GM19043 (cell line): ENCODE data around the gene PDE10A.
A peak's percentile ranks its signal among the peaks of the same experiment; 100 is the strongest.
"Not testable (repeated sequence)": the region's sequence is repeated elsewhere in the genome, so short reads cannot be mapped to it uniquely, and the experiment has no call there.

Experiments used
- ATAC-seq: cut with Tn5 transposase; IDR thresholded peaks from one replicate; pipeline ENCODE4 v1.9.1; 2021; ENCODE audit warnings: low read depth; ENCODE audit not compliant: unreplicated experiment

PDE10A gene

DNA sequence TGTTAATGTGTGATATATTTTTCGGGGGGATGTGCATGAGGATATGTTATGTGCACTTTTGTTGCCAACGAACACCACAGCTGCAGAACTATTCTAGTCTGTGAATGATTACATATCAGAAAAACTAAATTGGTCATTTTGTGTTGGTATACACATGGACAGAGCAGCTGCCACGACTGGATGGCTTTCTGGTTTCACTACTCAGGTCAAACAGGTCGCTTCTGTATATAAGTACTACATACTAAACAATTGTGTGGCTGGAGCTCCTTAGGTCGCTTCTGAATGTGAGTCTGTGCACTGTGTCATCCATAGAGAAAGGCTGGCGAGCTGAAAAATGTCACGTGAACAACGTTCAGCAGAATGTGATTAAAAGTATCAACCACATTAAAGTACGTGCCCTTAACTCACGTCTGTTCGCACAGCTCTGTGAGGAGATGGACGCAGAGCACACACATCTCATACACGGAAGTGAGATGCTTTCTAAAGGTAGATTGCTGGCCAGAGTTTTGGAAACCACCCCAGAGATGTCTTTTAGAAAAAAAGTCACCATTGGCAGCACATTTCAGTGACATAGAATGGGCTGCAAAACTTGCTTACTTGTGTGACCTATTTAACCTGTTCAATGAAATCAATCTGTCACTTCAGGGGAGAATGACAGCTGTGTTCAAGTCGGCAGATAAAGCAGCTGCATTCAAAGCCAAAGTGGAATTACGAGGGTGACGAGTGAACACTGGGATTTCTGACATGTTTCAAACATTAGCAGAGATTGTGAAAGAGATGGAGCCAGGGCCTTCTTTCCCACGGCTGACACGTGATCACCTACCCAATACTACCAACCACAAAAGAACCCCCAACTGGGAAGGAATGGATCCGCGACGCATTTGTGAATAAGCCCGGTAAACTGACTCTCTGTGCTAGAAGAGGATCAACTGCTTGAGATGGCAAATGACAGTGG, 176.6 kb downstream of the PDE10A start:
- ATAC-seq, result no peak

DNA sequence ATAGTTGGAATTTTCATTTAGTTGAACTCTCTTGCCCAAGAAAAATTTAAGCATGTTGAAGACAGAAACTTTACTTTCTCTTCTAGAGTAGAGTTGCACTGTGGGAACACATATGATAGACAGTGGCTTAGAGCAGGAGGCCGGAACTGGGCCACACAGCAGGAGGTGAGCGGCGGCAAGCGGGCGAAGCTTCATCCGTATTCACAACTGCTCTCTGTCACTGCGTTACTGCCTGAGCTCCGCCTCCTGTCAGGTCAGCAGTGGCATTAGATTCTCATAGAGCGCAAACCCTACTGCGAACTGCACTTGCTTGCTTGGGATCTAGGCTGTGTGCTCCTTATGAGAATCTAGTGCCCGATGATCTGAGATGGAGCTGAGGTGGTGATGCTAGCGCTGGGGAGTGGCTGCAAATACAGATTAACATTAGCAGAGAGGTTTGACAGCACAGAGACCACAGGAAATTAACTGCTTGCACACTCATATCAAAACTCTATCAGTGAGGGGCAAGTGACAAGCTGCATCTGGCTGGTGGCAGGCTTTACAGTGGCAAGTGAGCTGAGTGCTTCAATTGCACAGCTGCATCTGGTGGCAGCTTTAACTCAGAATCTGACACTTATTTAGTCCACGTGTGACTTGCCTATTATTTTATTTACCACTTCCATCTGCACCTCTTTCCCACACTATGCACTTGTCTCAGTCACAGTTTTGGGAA, 178.7 kb downstream of the PDE10A start:
- no peak for ATAC-seq

DNA sequence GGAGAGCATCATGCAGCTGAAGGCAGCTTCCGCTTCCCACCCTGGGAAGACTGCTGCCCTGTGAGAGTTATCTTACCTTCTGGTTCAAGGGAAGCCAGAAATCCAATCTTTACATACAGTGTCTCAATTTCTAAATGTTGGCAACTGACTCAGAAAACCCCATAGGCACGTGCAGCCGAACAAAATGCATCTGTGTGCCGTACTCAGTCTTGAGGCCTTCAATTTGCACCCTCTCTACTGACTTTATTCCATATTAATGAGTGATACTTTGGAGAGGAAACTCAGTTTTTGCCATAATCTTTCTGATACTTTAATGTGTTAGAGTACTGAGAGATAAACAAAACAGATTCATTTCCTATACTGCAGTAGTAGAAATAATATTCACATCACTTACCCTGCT, 181.1 kb downstream of the PDE10A start:
- ATAC-seq, result no peak

- no peak for ATAC-seq
These were observed 182.1 kb downstream of the PDE10A start for GRCh38 chr6:165480916-165481315.

DNA sequence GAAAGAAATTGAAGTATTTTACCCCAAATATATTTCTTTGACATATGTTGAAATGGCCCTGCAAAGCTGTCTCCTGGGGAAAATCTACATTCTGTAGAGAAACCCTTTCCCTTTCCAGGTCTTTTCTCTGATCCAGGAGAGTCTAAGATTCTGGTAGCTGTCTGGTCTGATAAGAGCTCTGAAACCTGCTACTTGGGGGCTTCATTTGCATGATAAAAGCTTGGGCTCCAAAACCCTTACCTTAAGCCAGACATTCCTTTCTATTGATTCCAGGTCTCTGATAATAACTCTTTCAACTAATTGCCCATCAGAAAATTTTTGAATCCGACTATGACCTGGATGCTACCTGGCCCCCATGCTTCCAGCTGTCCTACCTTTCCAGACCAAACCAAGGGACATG, 184.5 kb downstream of the PDE10A start:
- no peak for ATAC-seq

DNA sequence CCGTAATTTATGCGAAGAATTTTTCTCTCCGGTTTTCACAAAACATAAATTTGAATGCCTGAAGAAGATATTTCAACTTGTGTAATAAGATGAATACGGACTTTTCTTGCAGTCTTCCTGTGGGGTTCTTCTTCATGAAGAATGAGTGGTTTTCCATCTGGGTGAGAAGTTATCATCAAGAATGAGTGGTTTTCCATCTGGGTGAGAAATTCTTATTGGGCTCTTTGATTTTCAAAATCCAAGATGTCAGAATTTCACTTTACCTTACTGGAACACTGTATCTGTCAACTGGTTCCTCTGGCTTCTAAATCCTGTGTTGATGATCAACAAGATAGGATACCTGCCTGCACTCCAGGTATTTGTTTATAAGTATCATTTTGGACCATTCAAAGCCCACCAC, 193.6 kb downstream of the PDE10A start:
- ATAC-seq, result no peak

GRCh38 chr6:165468340-165469235, 194.5 kb downstream of the PDE10A start:
- no peak for ATAC-seq

- not testable (repeated sequence) for ATAC-seq
These were observed 199.5 kb downstream of the PDE10A start for GRCh38 chr6:165463499-165463898.

- not testable (repeated sequence) for ATAC-seq
These were observed 203.3 kb downstream of the PDE10A start for GRCh38 chr6:165459605-165460301.

- ATAC-seq, result no peak
These were observed 204.9 kb downstream of the PDE10A start for GRCh38 chr6:165458134-165458533.

DNA sequence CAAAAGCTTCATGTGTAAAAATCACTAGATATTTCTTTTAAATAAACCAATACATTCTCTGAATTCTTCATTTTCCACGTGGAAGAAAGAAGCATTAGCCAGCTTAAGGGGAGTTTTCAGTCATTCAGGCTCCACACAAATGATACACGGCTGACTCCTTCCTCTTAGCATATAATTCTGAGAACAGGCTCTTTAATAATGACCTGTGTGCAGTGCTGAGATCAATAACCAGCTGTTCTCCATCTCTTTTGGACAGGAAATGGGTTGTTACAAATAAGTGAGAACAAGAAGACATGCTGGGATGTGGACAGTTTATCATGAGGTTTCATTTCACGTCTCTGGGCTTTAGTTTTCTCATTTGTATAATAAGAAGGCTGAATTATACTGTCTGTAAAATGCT, 206.8 kb downstream of the PDE10A start:
- ATAC-seq, result no peak

GRCh38 chr6:165455488-165455887, 207.6 kb downstream of the PDE10A start:
- no peak for ATAC-seq

GRCh38 chr6:165453395-165453794, 209.6 kb downstream of the PDE10A start:
- ATAC-seq, result no peak

DNA sequence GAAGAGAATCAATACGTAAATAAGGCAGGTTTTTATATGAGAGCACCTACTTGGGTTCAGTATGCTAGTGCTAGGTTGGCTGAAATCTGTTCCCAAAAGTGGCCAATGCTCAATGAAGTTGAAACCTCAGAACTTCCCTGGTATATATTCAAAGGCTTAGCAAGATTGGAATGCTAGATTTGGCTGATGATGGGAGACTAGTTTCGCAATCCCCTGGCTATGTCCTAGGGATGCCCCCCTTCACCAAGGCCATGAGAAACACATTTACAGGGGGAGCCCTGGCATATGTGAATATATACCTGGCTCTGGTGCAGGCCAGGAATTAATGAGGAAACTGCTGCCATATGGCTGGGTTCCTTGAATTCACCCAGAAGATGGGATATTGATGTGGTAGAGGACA, 211.2 kb downstream of the PDE10A start:
- ATAC-seq, result no peak

DNA sequence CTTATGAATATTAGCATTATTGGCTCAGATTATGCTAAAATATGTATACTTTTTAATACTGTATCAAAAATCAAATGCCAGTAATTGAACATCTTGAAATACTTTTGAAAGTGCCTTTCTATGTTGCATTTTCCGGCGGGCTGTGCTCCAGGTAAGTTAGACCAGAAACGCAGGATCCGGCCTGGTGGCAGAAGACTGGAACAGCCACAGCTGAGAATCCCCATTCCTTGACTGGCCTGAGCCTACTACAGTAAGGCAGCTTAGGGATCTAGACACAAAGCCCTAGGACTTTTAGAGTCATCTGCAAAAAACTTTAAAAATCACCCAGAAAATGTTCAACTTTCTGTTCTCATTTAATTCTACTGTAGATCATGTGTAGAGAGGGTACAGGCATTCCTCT, 214.8 kb downstream of the PDE10A start:
- ATAC-seq, result no peak

DNA sequence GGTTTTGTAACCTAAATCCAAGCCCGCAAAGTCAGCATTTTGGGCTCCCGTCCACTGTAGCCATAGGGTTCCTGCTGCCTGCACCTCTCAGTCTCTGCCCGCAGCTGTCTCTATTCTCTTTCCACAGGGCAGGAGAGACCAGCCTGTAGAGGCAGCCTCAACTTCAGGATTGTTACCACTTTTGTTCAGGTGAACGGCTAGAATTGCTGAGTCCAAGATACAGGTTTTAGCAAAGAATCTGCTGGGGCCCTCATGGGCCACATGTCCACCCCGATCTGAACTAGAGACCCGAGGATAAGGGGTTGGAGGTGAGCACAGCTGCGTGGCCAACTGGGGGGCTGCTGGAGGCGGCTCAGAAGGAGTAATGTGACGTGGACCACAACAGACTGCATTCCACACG, 215.9 kb downstream of the PDE10A start:
- no peak for ATAC-seq

GRCh38 chr6:165446331-165446730, 216.7 kb downstream of the PDE10A start:
- no peak for ATAC-seq

DNA sequence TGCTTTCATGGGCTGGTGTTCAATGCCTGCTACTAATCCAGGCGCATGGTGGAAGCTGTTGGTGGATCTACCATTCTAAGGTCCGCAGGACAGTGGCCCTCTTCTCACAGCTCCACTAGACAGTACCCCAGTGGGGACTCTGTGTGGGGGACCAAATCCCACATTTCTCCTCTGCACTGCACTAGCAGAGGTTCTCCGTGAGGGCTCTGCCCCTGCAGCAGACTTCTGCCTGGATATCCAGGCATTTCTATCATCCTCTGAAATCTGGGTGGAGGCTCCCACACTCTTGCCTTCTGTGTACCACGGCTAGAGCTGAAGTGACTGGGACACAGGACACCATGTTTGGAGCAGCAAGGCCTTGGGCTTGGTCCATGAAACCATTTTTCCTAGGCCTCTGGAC, 219.6 kb downstream of the PDE10A start:
- no peak for ATAC-seq

- ATAC-seq, result no peak
These were observed 221.9 kb downstream of the PDE10A start for GRCh38 chr6:165441181-165441580.

- ATAC-seq, result peak; percentile 69
These were observed 223.0 kb downstream of the PDE10A start for GRCh38 chr6:165439928-165440554.
